Measurements from ENCODE around the gene KCNA10. TPM values are rescaled to one million over a fixed set of nuclear protein-coding genes. Genes with fewer than 3 reads are reported as not detected.

KCNA10 gene
- total RNA-seq, 1 donor from 2014 or later, result not detected

DNA sequence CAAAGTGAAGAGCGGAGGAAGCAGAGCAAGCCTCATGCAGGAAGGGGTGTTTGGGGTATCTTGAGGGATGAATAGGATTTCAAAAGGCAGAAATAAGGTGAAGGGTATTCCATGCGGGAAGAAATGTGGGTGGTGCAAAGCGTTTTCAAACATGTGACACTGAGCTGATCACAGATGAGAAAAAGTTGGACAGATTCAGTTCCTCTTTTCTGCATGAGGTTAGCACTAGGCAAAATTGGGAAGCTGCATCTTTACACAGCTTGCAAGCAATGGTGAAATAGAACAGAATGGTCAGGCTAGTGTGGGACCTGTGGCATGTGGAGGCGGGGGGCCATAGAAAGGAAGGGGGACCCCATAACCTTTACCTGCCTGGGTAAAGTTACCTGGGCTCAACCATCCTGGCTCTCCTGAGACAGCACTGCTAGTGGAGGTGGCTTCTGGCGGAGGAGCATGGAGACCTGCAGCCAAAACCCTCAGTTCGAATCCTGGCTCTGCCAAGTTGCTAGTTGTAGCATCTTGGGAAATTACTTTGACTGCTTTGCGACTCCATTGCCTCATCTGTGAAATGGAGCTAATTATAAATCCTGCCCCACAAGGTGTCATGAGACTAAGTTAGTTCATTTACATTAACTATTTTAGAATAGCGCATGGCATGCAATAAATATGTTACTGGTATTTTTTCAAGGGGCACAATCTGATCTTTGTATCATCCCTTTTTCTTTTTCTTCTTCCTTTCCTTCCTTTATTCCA is 16.4 kb downstream of the KCNA10 start:
- ATAC-seq (peak; percentile 32), DNase-seq (ENCODE audit: low spot score) (no peak)

DNA sequence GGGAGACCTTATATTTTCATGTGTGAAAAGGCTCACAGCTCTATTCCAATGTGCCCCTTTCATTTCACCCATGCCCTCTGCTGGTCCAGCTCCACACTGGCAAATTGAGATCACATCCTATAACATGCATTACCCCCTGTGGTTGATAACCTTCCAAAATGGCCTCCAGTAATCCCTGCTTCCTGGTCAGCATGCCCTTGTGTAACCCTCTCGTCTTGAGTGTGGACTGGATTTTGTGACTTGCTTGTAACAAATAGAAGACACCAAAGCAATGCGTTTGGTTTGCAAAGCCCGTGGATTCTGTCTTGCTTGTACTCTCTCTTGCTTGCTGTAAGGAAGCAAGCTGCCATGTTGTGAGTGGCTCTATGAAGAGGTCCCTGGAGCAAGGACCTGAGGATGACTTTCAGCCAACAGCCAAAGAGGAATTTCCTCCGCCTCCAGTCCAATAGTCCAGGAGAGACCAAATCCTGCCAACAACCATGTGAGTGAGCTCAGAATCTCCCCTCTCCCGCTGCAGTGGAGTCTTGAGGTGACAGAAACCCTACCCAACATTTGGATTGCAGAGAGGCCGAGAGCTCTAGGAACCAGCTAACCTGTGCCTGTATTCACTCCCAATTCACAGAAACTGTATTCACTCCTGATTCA is 17.4 kb downstream of the KCNA10 start:
- ATAC-seq (peak; percentile 64), DNase-seq (ENCODE audit: low spot score) (no peak)

DNA sequence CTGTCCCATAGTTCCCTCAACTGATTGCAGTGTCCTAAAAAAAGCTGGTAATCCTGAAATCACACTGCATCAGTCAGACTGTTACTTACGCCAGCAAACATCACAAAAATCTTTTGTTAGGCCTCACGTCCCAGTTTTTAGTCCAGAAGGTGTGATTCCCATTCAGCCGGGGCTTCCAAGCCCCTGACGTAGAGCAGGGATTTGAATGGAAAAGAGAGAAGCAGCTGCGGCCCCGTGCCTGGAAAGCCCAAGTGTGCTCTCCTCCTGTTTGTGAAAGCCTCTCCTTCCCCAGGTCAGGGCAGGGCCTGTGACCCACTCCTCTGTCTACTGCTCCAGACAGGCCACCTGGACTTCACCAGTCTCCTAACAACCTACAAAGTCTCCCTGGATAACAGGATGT is 20.7 kb downstream of the KCNA10 start:
- ATAC-seq (no peak), DNase-seq (ENCODE audit: low spot score) (no peak)

DNA sequence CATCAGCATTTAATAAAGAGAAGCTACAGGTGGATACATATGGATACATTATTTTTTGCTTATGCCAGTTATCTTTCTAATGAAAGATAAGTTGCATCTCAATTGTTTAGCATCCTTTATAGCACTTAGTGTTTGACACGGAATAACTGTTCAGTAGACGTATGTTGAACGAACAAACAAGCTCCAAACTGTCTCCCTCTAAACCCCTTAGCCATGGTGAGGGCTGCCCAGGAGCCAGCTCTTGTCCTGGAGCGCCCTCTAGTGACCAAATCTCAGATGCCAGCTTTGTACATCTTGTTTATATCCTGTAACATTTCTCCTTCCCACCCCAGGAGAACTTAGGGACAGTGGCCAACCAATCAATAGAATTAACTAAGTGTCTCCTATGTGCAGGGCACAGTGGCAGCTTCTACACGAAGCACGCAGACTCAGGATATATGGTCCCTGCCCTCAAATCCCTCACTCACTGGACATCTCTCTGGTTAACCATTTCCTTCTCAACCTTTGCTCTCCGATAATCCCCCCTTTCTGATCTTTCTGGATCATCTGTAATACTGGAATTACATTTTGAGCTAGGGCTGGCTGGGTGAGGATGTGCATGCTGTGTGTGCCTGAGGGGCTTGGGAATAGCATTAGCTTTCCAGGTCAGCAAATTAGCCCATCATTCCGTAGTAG is 22.9 kb downstream of the KCNA10 start:
- ATAC-seq (peak; percentile 96), DNase-seq (ENCODE audit: low spot score) (peak; percentile 71)

DNA sequence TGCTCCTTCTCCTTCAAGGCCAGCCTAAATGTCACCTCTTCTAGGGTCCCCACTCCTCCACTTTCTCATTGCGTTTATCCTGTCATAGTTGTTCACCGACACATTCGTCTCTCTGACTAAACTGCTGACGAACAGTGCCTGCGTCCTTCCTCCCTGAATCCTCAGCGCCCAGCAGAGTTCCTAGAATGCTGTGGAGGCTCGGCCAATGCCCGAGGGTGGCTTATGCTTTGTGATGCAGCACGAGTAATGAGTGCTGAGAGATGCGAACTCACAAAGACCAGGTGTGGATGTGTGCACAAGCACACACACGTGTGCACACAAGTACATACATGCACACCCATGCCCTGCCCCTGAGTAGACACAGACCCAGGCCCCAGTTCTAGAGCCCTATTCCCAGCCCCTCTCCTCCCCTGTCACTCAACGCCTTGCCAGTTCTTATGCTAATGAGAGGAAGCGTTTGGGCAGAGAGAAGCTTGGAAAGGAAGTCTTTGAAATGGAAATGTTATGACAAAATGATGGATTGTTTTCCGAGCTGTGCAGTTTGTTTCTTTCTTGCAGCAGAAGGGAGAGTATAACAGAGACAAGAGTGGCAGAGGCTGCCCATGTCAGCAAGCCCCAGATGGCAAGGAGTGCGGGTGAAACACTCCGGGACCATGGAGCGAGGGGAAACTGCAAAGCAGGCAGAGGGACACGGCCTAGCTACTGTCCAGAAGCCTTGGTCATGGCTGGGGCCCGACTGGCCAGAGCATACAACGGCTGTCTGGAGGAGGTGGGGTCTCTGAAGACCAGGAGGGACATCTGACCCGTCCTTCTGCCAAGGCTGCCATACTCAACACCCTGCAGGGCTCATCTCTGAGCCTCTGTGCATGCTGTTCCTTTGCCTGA is 24.2 kb downstream of the KCNA10 start:
- DNase-seq (ENCODE audit: low spot score), result no peak
- ATAC-seq, result no peak

DNA sequence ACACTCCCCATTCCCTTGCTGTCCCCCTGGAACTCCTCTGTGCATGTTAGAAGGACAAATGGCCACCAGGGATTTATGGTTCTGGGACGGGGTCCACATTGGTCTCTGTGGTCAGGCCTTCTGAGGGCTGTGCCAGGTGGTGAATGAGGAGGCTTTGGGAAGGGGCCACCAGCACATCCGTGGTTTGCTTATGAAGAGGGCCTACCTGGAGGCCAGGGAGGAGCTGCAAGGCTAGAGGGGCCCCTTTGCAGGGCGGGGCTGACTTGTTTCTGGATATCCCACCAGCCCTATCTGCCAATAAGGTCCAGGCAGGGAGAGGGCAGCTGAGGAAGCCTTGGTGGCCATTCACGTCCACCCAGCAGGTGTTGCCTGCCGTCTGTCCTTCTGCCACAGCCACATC is 24.9 kb downstream of the KCNA10 start:
- no peak for ATAC-seq
- DNase-seq (ENCODE audit: low spot score), result no peak

DNA sequence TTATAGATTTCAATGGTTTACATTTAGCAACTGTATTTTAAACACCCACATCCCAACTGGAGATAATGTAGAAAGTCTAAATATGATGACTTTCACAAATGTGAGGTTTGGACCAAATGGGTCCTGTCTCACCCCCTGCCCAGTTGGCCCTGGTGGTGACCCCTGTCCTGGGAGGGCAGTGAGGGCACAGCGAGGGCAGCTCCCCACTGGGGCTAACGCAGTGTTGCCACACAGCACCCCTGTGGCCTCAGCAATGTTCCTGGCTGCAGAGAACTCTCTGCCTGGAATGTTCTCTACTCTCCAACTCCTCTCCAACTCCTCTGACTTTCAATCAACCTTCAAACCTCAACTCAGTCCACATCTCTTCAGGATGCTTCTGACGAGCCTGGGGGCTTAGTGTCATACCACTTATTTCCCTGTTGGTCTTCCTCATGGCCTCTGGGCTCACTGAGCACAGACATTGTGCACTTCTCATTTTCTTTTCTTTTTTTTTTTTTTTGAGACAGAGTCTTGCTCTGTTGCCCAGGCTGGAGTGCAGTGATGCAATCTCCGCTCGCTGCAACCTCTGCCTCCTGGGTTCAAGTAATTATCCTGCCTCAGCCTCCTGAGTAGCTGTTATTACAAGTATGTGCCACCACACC is 25.8 kb downstream of the KCNA10 start:
- no peak for ATAC-seq
- DNase-seq (ENCODE audit: low spot score), result no peak

DNA sequence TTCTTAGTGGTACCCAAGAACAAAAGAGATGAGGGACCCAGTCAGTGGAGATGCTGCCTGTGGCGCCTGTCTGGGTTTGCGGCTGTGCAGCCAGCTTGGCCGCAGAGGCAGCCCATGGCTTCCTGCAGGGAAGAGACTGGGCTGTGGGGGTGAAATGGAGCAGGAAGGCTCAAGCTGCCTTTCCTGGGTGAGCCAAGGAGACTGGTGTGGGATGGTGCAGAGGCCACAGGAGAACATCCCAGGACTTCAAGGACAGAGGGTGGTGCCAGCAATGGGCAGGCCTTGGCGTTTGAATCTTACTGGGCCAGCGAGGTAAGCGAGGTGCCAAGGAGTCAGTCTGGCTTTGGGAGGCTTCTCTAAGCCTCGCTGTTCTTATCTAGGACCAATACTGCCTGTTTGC is 26.4 kb downstream of the KCNA10 start:
- no peak for DNase-seq (ENCODE audit: low spot score)

DNA sequence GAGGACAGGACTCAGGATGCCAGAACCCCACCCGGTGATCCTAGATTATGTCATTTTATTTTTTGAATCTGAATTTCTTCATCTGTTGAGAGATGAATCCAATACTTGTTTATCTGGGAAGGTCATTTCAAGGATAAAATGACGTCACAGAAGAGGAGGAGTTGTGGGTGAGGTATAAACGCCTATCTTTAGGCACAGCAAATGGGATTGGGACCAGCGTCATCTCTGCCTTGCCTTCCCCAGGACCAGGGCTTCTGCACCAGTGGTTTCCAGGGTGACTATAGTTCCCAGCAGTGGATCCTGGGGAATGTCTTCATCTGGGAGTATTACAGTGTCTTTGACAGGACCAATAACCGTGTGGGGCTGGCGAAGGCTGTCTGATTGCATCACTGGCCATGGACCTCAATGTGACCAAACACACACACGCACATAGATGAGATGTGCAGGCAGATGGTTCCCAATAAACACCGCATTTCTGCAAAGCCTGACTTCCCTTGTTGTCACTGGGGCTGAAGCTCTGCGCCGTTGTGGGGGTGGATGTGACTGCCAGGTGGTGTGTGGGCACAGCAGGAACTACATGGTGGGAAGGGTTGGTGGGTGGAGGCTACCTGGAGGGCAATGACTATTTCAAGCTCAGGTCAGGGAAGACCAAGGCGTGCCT is 28.1 kb downstream of the KCNA10 start:
- ATAC-seq (no peak), DNase-seq (ENCODE audit: low spot score) (no peak)

More for the DNA sequence above, 26.4 kb downstream of the KCNA10 start:
- no peak for ATAC-seq

DNA sequence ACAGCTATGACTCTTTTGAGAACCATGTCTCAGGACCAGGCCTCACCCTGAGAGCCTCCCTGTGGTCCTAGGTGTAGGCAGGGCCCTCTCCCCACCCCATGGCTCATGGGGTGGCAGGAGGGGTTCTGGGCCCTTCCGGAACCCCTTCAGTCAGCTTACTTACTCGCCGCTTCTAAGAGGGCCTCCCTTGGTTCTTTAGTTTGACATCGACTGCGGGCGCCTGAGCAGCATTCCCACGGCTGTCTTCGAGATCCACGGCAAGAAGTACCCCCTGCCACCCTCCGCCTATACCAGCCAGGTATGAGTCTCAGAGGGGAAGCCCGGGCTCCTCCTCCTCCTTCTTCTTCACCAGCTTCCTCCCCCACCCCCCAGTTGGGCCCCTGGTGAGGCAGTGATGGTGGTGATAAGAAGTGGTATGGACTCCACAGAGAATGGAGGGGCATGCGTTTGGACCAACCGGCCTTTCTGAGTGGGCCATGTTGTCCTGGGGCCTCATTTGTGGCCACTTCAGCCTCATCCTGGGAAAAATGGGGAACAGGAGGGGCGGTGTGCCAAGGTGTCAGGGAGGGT is 28.9 kb downstream of the KCNA10 start:
- ATAC-seq (no peak), DNase-seq (ENCODE audit: low spot score) (no peak)

DNA sequence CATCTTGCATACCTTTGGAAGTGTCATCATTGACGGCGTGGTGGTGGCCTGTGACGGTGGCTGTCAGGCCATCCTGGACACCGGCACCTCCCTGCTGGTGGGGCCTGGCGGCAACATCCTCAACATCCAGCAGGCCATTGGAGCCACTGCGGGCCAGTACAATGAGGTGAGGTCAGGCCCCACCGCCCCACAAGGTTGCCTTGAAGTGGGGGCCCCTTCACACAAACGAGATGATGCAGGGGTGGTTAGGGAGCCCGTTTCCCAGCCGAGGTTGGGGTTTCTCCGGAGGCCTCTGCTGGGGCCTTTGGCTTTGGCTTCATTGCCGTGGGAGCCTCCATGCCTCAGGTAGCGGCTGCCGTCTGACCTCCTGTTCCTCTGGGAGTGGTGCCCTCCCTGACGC is 29.6 kb downstream of the KCNA10 start:
- DNase-seq (ENCODE audit: low spot score), result no peak

DNA sequence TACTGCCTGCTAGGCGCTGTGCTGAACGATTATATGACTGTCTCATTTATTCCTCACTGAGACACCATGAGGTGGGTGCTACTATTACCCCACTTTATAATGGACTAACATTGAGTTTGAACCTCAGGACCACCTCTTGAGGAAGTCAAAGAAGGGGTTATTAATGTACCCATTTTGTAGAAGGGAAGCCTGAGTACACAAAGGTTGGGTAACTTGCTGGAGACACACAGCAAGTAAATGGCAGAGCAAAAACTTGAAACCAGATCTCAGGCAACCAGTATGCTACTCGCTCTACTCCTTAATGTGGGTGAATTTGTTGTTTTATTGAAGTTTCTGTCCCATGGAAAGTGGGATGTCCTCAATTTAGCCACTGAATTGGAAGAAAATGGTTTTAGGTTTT is 30.1 kb downstream of the KCNA10 start:
- DNase-seq (ENCODE audit: low spot score), result no peak
- ATAC-seq, result no peak

More for the DNA sequence above, 29.6 kb downstream of the KCNA10 start:
- ATAC-seq, result no peak

DNA sequence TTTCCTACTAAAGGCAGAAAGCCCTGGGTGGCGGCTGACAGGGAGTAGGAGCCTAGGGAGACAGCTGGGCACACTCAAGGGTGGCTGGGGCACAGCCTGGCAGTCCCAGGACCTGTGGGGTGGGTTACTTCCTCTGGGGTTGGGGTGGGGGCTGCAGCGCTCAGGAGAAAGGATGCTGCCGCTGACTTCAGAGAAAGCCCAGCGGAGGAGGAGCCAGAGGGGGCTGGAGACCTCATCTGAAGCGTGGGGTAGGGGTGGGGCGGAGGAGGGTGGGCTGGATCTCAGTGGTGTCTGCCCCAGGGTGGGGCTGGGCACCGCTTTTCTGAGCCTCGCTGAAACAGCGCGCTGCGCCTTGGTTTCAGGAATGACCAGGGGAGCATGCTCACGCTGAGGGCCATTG is 30.8 kb downstream of the KCNA10 start:
- ATAC-seq, result no peak
- DNase-seq (ENCODE audit: low spot score), result no peak

DNA sequence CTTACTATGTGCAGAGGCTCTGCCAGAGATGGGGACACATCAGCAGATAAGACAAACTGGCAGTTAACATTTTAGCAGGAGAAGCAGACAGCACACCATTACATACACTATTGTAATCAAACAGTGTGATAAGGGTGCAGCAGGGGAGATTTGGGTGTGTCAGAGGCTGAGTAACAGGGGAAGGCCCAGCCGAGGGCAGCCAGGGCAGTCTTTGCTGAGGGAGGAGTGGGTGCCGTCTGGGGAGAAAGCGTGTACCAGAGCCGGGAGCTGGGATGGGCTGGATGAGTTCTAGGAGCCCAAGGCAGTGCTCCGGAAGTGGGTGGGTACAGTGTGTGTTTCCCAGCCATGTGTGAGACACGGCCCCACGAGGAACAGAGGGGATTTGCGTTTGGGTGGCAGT is 31.2 kb downstream of the KCNA10 start:
- no peak for DNase-seq (ENCODE audit: low spot score)
- ATAC-seq, result no peak

DNA sequence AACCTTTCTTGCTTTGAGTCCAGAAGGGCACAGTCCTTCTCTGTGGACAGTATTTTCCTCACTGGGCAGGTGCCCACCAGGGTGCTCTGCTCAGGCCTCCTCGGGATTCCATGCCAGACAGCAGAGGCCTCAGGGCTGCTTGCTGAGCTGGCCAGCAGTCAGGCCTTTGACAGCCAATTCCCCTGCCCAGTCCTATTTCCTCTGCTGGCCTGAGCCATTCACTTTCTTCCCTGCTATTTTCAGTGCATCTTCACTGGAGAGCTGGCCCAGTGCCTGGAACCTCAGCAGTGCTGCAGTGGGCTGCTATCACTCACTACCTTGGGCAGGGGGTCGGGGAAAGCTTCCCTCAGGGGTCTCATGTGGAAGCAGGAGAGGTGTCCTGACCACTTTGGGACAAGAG is 33.2 kb downstream of the KCNA10 start:
- DNase-seq (ENCODE audit: low spot score), result no peak
- ATAC-seq, result no peak

DNA sequence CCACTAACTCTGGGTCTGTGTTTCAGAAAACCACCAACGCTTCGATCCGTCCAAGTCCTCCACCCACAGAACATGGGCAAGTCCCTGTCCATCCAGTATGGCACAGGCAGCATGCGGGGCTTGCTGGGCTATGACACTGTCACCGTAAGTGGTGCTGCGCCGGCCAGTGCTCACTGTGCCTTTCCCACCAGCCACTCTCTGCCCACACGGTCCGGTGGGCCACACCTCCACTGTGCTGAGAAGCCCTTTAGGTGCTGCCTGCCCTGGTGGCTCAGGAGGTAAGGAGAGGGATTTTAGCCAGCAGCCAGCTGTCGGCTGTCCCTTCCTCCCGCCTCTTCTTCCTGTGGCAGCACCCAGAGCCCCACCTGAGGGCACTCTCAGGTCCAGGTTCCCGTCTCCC is 34.2 kb downstream of the KCNA10 start:
- ATAC-seq (no peak), DNase-seq (ENCODE audit: low spot score) (no peak)

DNA sequence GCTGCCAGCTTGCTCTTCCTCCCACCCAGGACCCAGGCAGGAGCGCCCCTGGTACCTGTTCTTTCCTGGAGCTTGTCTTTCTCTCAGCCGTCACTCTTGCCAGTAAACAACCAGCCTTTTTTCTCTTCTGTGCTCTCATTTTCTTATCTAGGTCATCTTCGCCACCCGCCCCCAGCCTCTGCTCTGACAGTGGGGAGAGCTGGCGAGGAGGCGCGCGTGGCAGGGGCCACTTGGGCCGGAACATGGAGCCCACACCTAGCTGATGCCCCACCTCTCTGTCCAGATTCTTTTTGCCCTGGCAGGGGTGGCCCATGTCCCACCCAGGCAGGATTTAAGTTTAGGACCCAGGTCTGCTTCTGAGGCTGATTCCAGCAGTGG is 35.7 kb downstream of the KCNA10 start:
- ATAC-seq (no peak), DNase-seq (ENCODE audit: low spot score) (no peak)

DNA sequence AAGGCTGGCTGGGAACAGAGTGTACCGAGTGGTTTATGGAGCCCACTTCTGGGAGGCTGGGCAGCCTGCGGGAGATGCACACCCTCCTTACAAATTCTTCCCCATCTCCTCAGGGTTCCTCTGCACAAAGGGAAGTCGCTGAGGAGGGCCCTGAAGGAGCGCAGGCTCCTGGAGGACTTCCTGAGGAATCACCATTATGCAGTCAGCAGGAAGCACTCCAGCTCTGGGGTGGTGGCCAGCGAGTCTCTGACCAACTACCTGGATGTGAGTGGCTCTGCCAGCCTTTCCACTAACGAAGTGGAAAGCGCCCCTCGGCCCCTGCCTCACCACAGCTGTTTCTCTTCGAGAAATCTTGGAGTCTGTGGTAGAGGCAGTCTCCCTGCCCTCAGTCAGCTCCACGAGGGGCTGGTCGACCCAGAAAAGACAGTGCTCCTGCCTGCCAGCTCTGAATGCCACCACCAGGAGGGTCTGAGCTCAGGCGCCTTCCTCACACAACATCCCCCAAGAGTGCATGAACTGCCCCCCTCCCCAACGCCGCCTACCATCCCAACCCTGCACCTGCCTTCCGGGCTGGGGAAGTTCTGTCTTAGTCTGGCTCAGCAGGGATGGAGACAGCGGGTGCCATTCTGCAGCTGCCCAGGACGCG is 36.2 kb downstream of the KCNA10 start:
- no peak for DNase-seq (ENCODE audit: low spot score)
- peak; percentile 8 for ATAC-seq

DNA sequence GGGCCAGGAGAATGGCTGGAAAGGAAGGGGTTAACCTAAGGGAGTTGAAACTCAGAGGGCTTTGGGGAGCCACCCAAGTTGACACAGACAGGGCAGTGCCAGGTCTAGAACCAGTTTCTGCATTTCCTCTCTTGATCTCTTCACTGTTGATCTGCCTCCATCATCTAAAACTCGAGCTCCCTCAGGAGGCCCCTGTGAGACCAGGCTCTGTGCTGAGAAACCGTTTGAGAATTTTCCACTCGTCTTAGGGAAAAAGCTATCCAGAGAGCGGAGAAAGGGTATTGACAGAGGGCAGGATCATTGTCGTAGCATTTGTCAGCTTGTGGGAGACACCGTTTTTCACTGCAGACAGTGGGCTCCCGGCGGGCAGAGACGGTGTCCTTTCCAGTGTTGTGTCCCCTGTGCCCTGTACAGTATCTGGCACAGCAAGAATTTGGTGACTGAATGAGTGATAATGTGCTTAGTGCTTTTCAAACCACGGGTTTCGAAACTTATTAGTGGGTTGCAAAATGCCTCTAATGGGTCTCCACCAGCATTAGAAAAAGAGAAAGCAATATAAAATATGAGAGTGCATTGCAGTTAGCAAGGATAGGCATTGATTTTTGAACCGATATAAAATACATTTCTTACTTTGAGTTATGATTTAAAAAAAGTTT is 36.9 kb downstream of the KCNA10 start:
- DNase-seq (ENCODE audit: low spot score) (no peak), ATAC-seq (peak; percentile 50)

Measured in left lobe of liver (tissue), 2 donors.